NK-92 treated with Interleukin-12 subunit alpha and Interleukin-12 subunit beta, amount 100 ng/mL, for 24 hours (cell line): ENCODE measurements around the gene STOM.

Experiments
- DNase-seq: peaks from one replicate; lab custom pipeline; 2025; lab: John Stamatoyannopoulos, UW

Gene STOM

DNA sequence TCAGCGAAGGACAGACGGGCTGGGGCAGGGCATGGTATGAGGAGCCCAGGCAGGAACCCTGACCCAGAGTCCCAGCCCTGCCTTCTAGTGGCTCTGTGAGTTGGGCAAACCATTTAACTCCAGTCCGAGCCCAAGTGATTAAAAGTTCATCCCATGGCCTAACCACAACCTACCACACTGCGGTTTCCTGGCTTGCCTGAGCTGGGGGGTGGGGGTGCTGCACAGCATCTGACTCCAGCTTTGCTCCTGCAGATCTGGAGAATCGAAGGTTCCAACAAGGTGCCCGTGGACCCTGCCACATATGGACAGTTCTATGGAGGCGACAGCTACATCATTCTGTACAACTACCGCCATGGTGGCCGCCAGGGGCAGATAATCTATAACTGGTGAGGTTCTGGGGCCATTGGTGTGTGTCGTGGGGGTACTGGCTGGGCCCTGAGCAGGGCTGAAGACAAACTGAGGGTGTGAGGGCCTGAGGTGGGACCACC is 49.0 kb downstream of the STOM start:
- DNase-seq, result no peak

DNA sequence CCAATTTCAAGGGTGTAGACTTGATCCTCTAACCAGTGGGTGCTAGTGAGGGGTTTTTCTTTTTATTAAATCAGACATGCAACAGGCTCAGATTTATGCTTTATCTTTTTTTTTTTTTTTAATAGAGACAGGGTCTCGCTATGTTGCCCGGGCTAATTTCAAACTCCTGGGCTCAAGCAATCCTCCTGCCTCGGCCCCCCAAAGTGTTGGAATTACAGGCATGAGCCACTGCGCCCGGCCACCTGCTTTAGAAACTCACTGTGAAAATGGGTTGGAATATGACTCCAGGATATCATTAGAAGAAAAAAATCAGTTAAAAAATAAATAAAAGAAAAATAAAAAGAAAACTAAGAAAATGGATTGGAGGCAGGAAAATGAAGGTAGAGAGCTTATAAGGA is 50.7 kb downstream of the STOM start:
- no peak for DNase-seq

DNA sequence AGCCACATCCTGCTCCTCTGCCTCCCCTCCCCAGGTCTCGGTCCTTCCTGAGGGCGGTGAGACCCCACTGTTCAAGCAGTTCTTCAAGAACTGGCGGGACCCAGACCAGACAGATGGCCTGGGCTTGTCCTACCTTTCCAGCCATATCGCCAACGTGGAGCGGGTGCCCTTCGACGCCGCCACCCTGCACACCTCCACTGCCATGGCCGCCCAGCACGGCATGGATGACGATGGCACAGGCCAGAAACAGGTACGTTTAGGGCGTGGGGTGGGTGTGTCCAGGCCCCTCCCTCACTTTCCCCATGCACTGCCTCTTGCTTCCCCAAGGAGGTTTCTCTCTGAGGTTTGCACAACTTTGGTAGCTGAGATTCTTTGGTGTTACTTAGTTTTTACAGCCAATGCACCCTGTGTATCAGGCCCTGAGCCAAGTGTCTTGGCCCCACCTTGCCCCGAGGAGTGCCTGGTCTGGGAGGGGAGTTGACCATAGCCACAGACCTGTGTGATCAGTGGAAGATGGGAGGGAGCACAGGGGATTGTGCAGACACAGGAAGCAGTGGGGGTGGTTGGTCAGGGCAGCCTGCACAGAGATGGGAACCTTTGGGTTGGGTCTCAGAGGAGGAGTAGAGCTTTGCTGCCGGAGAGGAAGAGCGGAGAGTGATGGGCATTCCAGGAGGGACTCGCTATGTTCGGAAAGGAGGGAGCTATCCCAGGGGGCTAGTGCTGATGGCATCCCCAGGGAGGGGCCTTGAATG is 51.2 kb downstream of the STOM start:
- no peak for DNase-seq

DNA sequence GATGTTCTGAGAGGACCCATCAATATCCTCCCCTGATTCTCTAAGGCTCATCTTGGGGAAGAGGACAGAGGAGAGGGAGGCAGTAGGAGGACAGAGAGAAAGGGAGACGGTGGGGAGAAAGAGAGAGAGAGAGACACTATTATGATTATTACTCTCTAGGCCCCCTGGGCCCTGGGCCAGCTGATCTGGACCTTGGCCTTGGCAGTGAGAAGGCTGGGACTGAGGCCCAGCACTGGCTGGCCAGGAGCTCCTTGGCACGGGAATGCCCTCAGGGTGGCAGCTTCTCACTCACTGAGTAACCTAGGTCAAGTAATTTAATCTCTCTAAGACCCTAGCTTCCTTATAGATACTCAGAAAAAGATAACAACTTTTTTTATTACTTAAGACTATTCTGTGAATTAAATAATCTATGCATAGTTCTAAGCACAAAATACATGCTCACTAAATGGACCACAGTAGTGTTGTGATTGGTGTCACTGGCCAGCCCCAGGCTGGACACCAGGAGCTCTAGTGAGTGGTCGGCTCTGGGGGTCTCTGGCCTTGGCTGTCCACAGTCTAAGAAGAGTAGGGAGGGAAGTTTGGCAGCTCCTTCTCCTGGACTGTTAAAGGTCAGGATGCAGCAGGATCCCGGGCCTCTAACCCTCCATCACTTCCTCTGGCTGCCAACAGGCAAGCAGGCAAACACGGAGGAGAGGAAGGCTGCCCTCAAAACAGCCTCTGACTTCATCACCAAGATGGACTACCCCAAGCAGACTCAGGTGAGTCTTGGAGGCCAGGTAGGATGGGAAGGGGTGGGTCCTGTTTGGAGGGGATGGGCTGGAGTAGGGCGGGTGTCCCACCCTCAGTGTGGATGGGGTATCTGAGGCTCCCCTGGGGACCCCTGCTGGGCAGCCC is 52.1 kb downstream of the STOM start:
- no peak for DNase-seq

DNA sequence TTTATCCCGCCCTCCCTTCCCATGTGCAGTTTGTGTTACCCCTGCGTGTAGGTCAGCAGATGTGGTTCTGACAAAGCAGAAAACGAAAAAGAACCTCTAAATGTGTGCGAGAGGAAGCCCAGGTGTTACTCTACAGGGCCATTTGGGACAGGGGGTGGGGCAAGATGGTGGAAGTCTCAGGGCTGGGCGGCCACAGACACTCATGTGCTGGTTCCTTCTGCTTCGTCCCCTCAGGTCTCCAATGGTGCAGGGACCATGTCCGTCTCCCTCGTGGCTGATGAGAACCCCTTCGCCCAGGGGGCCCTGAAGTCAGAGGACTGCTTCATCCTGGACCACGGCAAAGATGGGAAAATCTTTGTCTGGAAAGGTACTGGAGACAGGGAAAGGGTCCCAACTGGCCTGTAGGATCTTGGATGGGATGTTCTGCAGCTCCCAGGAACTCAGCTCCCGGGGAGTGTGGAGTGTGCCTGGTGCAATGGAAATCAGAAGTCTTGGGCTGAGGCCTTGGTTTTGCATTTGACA is 53.1 kb downstream of the STOM start:
- no peak for DNase-seq

- DNase-seq, result no peak
Measured at GRCh38 chr9:121316378-121316777, 53.7 kb downstream of the STOM start.

DNA sequence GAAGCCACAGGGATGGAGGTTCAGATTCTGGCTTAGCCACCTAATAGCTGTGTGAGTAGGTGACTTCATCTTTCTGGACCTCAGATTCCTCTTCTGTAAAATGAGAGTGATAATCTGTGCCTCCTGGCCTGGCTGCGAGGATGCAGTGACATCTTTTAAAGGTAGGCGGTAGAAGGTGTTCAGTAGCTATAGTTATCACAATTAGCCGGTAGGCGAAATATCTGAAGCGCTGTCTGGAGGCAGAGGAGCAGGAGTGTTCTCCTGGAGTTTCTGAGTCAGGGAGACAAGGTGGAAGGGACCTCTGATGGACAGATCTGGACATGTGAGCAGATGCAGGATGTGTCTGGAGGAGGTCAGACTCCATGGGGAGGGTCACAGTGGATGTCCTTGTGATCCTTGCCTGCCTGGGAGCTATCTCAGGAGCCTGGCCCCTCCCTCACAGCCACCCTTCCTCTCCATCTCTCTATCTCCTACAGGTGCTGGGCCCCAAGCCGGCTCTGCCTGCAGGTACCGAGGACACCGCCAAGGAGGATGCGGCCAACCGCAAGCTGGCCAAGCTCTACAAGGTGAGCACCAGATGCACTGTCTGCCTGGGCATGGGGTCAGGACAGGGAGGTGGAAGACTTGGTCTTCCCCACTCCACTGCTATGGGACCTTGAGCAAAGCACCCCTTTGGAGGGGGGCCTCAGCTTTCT is 56.4 kb downstream of the STOM start:
- no peak for DNase-seq

DNA sequence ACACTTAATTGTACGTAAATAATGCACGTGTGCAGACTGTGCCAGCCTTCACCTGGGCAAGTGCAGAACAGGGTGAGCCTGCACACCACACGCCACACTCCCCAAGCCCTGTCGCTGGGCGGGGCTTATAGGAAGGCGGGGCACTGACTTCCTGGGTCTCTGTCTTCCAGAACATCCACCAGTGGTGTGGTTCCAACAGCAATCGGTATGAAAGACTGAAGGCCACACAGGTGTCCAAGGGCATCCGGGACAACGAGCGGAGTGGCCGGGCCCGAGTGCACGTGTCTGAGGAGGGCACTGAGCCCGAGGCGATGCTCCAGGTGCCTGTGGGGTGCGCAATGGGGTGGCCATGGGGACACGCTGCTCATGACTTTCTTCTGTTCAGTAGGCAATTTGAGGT is 57.9 kb downstream of the STOM start:
- DNase-seq, result no peak

DNA sequence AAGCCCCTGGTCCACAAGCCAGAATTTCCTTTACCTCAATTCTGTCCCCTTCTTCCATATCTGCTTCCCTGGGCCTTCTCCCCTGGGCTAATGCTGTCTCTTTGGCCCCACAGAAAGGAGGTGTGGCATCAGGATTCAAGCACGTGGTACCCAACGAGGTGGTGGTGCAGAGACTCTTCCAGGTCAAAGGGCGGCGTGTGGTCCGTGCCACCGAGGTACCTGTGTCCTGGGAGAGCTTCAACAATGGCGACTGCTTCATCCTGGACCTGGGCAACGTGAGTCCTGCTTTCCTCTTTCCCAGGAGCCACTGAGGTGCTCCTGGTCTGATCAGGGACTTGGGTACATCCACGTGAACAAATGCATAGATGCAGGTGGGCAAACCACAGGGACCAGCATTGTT is 59.5 kb downstream of the STOM start:
- no peak for DNase-seq

DNA sequence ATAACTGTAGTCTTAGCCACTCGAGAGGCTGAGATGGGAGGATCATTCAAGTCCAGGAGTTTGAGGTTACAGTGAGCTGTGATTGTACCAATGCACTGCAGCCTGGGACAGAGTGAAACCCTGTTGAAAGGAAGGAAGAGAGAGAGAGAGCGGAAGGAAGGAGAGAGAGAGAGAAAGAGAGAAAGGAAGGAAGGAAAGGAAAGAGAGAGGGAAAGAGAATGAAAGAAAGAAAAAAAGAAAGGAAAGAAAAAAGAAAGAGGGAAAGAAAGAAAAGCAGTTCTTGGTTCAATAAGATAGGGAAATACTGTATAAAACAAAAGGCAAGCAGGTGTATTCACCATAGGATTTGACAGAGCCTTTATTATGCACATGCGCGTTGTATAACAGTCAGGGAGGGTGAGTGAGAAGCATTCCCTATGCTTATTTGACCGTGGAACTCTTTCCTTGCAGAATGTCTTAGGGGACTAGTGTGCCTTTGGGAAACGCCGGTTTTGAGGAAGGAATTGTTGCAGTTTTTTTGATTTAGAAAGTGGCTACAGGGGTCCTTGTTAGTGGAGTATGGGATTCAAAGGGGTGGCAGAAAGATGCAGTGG is 60.1 kb downstream of the STOM start:
- no peak for DNase-seq

DNA sequence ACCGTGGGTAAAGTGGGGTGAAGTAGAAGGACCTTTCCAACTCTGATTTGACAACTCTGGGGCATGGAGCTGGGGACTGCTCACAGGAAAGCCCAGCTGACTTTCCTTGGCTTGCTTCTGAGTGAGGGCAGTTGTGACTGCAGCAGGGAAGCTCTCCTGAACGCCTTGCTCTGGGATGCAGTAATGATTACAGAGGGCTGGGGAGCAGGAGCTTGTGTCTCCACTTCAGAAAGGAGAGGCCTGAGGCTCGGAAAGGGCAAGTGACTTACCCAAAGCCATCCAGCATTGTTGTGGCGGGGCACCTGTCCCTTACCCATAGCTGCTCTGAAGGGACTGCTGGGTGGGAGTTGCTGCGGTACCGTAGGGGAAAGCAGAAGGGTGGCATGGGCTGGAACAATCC is 60.9 kb downstream of the STOM start:
- DNase-seq, result no peak

DNA sequence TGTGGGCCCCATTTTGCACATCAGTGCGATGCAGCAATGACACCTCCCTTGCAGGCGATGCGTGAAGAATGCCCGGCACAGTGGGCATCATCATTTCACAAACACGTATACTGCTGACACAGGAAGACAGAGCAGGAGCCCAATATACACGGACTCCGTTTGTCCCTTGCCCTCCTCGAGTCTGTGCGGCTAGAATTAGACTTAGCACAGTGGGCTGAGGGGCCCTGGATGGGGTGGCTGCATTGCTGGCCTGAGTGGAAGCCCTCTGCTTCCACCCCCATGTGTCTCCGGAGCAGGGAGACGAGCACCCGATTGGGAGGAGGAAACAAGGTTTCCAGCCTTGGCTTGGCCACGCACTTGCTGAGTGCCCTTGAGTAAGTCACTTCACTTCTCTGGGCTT is 61.3 kb downstream of the STOM start:
- DNase-seq, result no peak

DNA sequence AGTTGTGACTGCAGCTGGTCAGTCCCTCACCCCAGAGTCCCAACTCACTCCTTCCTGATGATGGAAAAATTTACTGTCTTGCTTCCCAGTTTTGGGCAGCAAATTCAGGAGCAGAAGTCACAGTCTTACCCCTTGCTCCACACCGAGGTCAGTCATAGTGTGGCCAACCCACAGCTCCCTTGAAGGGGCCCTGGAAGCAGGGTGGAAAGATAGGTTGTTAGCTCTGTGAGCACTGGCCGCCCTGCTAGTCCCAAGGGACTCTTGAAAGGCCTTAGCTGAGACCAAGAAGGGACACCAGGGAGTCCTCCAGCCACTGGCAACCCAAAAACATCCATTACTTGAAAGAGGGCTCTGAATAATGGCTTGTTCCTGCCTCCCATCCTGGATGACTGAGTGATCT is 62.1 kb downstream of the STOM start:
- no peak for DNase-seq

DNA sequence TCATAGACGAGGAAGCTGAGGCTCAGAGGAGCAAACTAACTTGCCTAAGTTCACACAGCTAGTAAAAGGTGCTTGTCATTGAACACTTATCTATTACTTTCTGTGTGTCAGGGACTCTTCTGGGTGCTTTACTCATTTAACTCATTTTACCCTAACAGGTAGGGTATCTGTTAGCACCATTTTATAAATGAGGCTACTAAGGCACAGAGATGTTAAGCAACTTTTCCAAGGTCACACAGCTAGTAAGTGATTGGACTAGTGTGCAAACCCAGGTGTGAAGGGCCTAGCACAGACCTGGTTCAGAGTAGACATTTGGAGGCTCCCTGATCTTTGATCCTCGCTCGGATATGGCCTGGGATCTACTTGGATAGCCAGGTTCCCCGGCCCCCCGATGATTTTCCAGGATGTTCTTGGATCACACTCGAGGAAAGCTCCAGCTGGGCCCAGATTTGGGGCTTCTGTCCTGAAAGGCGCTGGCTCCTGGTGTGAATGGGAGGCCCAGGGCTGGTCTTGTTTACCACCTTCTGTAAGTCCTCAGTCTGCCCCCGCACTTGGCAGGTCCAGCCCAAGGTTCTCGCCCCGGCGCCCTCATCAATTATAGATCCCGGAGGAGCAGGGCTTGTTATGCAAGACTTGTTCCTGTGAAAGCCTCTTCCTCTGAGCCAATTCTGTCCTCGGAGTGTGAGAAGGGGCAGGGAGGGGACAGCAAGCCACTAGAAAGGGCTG is 64.6 kb downstream of the STOM start:
- DNase-seq, result no peak

DNA sequence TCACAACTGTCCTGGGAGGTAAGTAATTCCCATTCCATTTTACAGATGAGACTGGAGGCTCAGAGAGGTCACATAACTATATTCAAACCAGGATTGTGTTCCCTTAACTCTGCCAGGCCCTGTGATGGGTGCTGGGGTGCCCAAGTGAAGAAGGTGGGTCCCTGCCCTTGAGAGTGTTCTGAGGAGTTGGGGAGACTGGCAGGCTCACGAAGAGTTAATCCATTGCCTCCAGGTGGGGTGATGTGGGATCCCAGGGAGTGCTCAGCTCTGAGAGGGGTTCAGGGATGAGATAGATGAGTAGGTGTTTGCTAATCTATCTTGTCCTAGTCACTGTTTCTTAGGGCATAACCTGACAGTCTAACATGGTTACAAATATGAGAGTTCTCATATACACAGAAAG is 65.3 kb downstream of the STOM start:
- DNase-seq, result no peak

GRCh38 chr9:121303456-121304451 is 66.3 kb downstream of the STOM start:
- DNase-seq, result no peak

DNA sequence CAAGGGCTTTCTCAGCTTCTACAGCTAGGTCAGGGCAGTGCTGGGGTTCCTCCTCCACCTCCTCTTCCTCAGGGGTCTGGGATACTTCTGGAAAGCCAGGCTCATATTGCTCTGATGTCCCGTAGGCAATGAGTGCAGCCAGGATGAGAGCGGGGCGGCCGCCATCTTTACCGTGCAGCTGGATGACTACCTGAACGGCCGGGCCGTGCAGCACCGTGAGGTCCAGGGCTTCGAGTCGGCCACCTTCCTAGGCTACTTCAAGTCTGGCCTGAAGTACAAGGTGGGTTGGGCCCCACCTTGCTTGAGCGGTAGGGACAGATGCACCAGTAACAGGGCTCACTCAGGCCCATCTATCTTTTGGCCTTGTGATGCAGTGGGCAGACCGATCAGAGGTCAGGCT is 67.3 kb downstream of the STOM start:
- no peak for DNase-seq

GRCh38 chr9:121302341-121302740 is 67.7 kb downstream of the STOM start:
- no peak for DNase-seq

DNA sequence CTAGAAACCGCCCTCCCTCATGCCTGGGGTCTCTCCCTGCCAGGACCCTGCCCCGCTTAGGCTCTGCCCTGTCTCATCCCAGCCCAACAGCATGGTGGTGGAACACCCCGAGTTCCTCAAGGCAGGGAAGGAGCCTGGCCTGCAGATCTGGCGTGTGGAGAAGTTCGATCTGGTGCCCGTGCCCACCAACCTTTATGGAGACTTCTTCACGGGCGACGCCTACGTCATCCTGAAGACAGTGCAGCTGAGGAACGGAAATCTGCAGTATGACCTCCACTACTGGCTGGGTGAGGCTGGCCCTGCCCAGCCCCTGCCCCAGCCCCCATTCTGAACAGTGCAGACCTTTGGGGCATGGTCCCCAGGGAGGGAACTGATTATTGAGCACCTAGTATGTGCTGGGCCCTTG is 68.2 kb downstream of the STOM start:
- DNase-seq, result no peak
